OCI-LY7 (cell line): ENCODE data around the gene TMEM30B.

Source experiments
- EZH2phosphoT487 ChIP-seq: fragments of 200-600 bp; sonication (generic); IDR thresholded peaks from 2 replicates; pipeline ENCODE4 v1.6.1; 2018; ENCODE audit warnings: low read depth, borderline replicate concordance, mild to moderate bottlenecking, mixed run types, antibody characterized with exemption, low read length, moderate library complexity, mixed read lengths
- TF ChIP-seq, protein P1 (sequence below): fragments of 200-600 bp; sonication (generic); conservative IDR thresholded peaks from 2 replicates; pipeline ENCODE4 v1.5.1; 2014; ENCODE audit warnings: mild to moderate bottlenecking, antibody characterized with exemption, low read length, moderate library complexity, mixed read lengths

GRCh38 chr14:61288720-61289119 is 7.6 kb upstream of the TMEM30B start:
- TF ChIP-seq, protein P1, sequence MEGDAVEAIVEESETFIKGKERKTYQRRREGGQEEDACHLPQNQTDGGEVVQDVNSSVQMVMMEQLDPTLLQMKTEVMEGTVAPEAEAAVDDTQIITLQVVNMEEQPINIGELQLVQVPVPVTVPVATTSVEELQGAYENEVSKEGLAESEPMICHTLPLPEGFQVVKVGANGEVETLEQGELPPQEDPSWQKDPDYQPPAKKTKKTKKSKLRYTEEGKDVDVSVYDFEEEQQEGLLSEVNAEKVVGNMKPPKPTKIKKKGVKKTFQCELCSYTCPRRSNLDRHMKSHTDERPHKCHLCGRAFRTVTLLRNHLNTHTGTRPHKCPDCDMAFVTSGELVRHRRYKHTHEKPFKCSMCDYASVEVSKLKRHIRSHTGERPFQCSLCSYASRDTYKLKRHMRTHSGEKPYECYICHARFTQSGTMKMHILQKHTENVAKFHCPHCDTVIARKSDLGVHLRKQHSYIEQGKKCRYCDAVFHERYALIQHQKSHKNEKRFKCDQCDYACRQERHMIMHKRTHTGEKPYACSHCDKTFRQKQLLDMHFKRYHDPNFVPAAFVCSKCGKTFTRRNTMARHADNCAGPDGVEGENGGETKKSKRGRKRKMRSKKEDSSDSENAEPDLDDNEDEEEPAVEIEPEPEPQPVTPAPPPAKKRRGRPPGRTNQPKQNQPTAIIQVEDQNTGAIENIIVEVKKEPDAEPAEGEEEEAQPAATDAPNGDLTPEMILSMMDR, result no peak
- TF ChIP-seq EZH2phosphoT487, result no peak
